Glomerular visceral epithelial cell (primary cell): ENCODE results near the gene NRBP1.

Experiments used
- DNase-seq: peaks from one replicate; pipeline ENCODE4 v3.0.0-alpha.2; 2016; ENCODE audit errors: extremely low spot score

Gene NRBP1

DNA sequence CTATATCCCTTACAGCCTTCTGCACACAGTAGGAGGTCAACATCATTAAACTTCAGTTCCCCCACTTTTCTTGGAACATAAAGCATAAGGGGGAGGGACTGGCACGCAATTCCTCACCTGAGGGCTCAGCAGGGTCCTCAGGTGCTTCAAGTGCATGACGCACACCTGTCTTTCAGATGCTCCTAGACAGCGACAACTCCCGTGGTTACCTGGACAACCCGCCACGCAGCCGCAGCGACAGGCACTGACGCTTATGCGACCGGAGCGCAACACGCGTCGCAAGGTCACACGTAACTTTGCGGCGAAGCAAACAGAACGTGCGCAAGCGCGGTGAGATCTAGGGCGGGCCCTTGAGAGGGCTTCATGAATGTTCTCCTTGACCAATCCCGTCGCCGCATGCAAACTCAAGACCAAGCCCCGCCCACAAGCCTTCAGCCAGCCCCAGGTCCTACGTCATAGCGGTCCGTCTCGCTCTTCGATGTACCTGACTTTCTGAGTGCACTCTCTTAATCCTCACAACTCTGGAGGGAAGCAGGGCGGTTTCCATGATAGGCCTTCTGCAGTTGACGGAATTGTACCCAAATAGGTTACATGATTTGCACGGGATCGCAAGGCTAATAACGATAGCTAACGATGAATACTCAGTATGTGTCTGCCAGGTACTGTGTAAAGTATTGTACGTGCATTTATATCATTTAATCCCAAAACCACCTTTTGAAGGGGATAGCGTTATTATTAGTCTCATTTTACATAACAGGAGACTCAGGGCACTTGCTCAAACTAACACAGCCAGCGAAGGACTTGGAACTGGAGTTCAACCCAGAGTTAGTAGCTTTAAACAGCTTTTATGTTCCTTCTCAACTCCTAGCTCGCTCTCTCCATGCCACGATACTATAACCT lies 61.3 kb downstream of the NRBP1 start, which contains the start of gene IFT172:
IFT172 (minus strand) TSS at position 246 of the 900 bp plus-strand sequence; CDS start at position 156, 90 bp downstream.
- DNase-seq: peak; percentile 97
